HepG2 (cell line): ENCODE data around the gene PIM3. TPM values are rescaled to one million over a fixed set of nuclear protein-coding genes. Genes with fewer than 3 reads are reported as not detected.
A peak's percentile ranks its signal among the peaks of the same experiment; 100 is the strongest.

Source experiments
- E2F5 ChIP-seq: sonication (generic); formaldehyde crosslinking; conservative IDR thresholded peaks from 2 replicates; pipeline ENCODE4 v1.4.0; 2020; ENCODE audit warnings: missing genetic modification reagents
- ERF ChIP-seq: IDR thresholded peaks from 2 replicates; pipeline ENCODE4 v1.6.1; 2018; ENCODE audit warnings: missing biosample characterization, missing genetic modification reagents
- GMEB1 ChIP-seq: sonication (generic); formaldehyde crosslinking; IDR thresholded peaks from 2 replicates; pipeline ENCODE4 v1.5.1; 2020; ENCODE audit warnings: missing genetic modification reagents, mild to moderate bottlenecking, borderline replicate concordance
- ISL2 ChIP-seq: sonication (generic); formaldehyde crosslinking; IDR thresholded peaks from 2 replicates; pipeline ENCODE4 v1.5.0; 2020; ENCODE audit warnings: missing genetic modification reagents
- JARID2 ChIP-seq: sonication (generic); formaldehyde crosslinking; IDR thresholded peaks from 2 replicates; pipeline ENCODE4 v1.8.1; 2023; ENCODE audit warnings: missing genetic modification reagents, inconsistent platforms; ENCODE audit not compliant: insufficient replicate concordance
- NFYB ChIP-seq: sonication (generic); formaldehyde crosslinking; IDR thresholded peaks from 2 replicates; pipeline ENCODE4 v1.4.0; 2020; ENCODE audit warnings: missing genetic modification reagents
- PHF21A ChIP-seq: sonication (generic); formaldehyde crosslinking; IDR thresholded peaks from 2 replicates; pipeline ENCODE4 v1.5.0; 2020; ENCODE audit warnings: mild to moderate bottlenecking, missing genetic modification reagents
- PRDM10 ChIP-seq: sonication (generic); formaldehyde crosslinking; IDR thresholded peaks from 2 replicates; pipeline ENCODE4 v1.4.0; 2020; ENCODE audit warnings: low read depth, missing genetic modification reagents
- REXO4 ChIP-seq: sonication (generic); formaldehyde crosslinking; IDR thresholded peaks from 2 replicates; pipeline ENCODE4 v1.8.0; 2022; ENCODE audit warnings: missing genetic modification reagents, mild to moderate bottlenecking, borderline replicate concordance
- TIGD3 ChIP-seq: sonication (generic); formaldehyde crosslinking; IDR thresholded peaks from 2 replicates; pipeline ENCODE4 v1.5.1; 2020; ENCODE audit warnings: mild to moderate bottlenecking, missing genetic modification reagents, borderline replicate concordance
- TOPORS ChIP-seq: sonication (generic); formaldehyde crosslinking; IDR thresholded peaks from 2 replicates; pipeline ENCODE4 v1.8.0; 2023; ENCODE audit warnings: mild to moderate bottlenecking, missing genetic modification reagents
- TP53 ChIP-seq: sonication (generic); formaldehyde crosslinking; conservative IDR thresholded peaks from 2 replicates; pipeline ENCODE4 v1.4.0; 2020; ENCODE audit warnings: missing genetic modification reagents
- ZBTB3 ChIP-seq: sonication (generic); formaldehyde crosslinking; IDR thresholded peaks from 2 replicates; pipeline ENCODE4 v1.4.0; 2020; ENCODE audit warnings: low read depth, mild to moderate bottlenecking, moderate library complexity, missing genetic modification reagents, borderline replicate concordance
- ZKSCAN8 ChIP-seq: IDR thresholded peaks from 2 replicates; pipeline ENCODE4 v1.6.1; 2016; ENCODE audit warnings: borderline replicate concordance, missing genetic modification reagents, missing compliant biosample characterization
- ZNF20 ChIP-seq: sonication (generic); formaldehyde crosslinking; IDR thresholded peaks from 2 replicates; pipeline ENCODE4 v1.4.0; 2020; ENCODE audit warnings: mild to moderate bottlenecking, moderate library complexity, missing genetic modification reagents
- ZNF383 ChIP-seq: sonication (generic); formaldehyde crosslinking; IDR thresholded peaks from 2 replicates; pipeline ENCODE4 v1.4.0; 2020; ENCODE audit warnings: missing genetic modification reagents, mild to moderate bottlenecking, borderline replicate concordance
- ZNF431 ChIP-seq: sonication (generic); formaldehyde crosslinking; IDR thresholded peaks from 2 replicates; pipeline ENCODE4 v1.9.0; 2022; ENCODE audit warnings: missing genetic modification reagents, low read depth, mild to moderate bottlenecking, borderline replicate concordance
- ZNF784 ChIP-seq: sonication (generic); formaldehyde crosslinking; IDR thresholded peaks from 2 replicates; pipeline ENCODE4 v1.5.1; 2020; ENCODE audit warnings: missing genetic modification reagents, mild to moderate bottlenecking, borderline replicate concordance
- ZNF816 ChIP-seq: sonication (generic); formaldehyde crosslinking; IDR thresholded peaks from 2 replicates; pipeline ENCODE4 v1.8.0; 2022; ENCODE audit warnings: missing genetic modification reagents, mild to moderate bottlenecking, borderline replicate concordance
- polyA plus RNA-seq, 8 experiments: library from polyadenylated mRNA; depleted of rRNA in 3 of 8; stranded (reverse) in 7 of 8; unstranded in 1 of 8; fragments of >200 nt; fragmentation: Illumina TruSeq in 4 of 8; extraction: Trizol in 4 of 8; gene quantifications; 2 replicates each; pipeline versions ENCODE4 v1.2.1 to v1.2.3, GENCODE V29; 2011 to 2016; ENCODE audit warnings: low read depth in 4 of 8, missing spikeins in 1 of 8, mixed read lengths in 1 of 8; ENCODE audit not compliant: insufficient read depth in 1 of 8
- total RNA-seq, 5 experiments: library from RNA; depleted of rRNA; stranded (reverse); fragments of >200 nt; fragmentation: Illumina TruSeq; extraction: Trizol; gene quantifications; 2 replicates each; pipeline ENCODE4 v1.2.3, GENCODE V29; 2016; ENCODE audit warnings: low read depth in 1 of 5

Gene PIM3
- total and polyA plus RNA-seq, 2 of the 13 experiments (the other 11 are each of a cell fraction or from before 2014, with no cell fraction given), result 21.6 to 31.2 TPM

- TF ChIP-seq PRDM10 (CRISPR knock-in tag), result 0 out of 2 replicates have a peak, but pooled peaks have one; percentile 42
- 0 out of 2 replicates have a peak, but pooled peaks have one; percentile 42 for TF ChIP-seq E2F5 (CRISPR knock-in tag)
- no peak for TF ChIP-seq NFYB (CRISPR knock-in tag)
- no peak for TF ChIP-seq JARID2 (CRISPR knock-in tag)
- TF ChIP-seq ZNF816 (CRISPR knock-in tag), result no peak
- 0 out of 2 replicates have a peak, but pooled peaks have one; percentile 15 for TF ChIP-seq ZNF784 (CRISPR knock-in tag)
- TF ChIP-seq ERF (CRISPR knock-in tag), result peak; percentile 77
- no peak for TF ChIP-seq REXO4 (CRISPR knock-in tag)
- TF ChIP-seq PHF21A (CRISPR knock-in tag), result peak; percentile 67; the same call in 1 of the 2 replicates
- peak; percentile 47; the same call in 1 of the 2 replicates for TF ChIP-seq GMEB1
- TF ChIP-seq ZNF431 (CRISPR knock-in tag), result peak; percentile 34; the same call in 1 of the 2 replicates
- TF ChIP-seq TP53 (CRISPR knock-in tag), result no peak
- TF ChIP-seq ZKSCAN8 (CRISPR knock-in tag), result peak; percentile 60; the same call in 1 of the 2 replicates
- 0 out of 2 replicates have a peak, but pooled peaks have one; percentile 57 for TF ChIP-seq TOPORS (CRISPR knock-in tag)
- no peak for TF ChIP-seq ZNF383
- TF ChIP-seq ISL2, result peak; percentile 38; the same call in 1 of the 2 replicates
- peak; percentile 86; the same call in 1 of the 2 replicates for TF ChIP-seq ZBTB3 (CRISPR knock-in tag)
- TF ChIP-seq ZNF20 (CRISPR knock-in tag), result no peak
- TF ChIP-seq TIGD3, result 0 out of 2 replicates have a peak, but pooled peaks have one; percentile 62
Measured at GRCh38 chr22:49970528-49971231, 10.1 kb downstream of the PIM3 start (continued).
